Calu3 (cell line): Measurements from ENCODE around the gene RAI2. TPM values are rescaled to one million over a fixed set of nuclear protein-coding genes. Genes with fewer than 3 reads are reported as not detected.

Experiments used
- BruUV-seq: library from RNA; stranded (reverse); fragments of 400-500 nt; replicated peaks from 2 replicates; lab custom pipeline; 2021; lab: Mats Ljungman, UMichigan
- CTCF ChIA-PET: fragments of 300-600 bp; sonication (Branson Sonifier 250); formaldehyde crosslinking; loops from one replicate; lab custom pipeline; 2022; ENCODE audit warnings: antibody characterized with exemption; lab: Charles Lee
- DNase-seq: peaks from one replicate; pipeline ENCODE4 v3.0.0; 2022
- H3K27ac Mint-ChIP-seq: one replicate; pipeline ENCODE4 v1.8.0; 2022; ENCODE audit warnings: mixed read lengths; ENCODE audit not compliant: unreplicated experiment
- H3K27me3 Mint-ChIP-seq: one replicate; pipeline ENCODE4 v1.8.0; 2022; ENCODE audit warnings: mixed read lengths; ENCODE audit not compliant: unreplicated experiment
- H3K36me3 Mint-ChIP-seq: one replicate; pipeline ENCODE4 v1.8.0; 2022; ENCODE audit warnings: mild to moderate bottlenecking, moderate library complexity, mixed read lengths; ENCODE audit not compliant: insufficient read depth, unreplicated experiment
- H3K4me1 Mint-ChIP-seq: one replicate; pipeline ENCODE4 v1.8.0; 2022; ENCODE audit warnings: mild to moderate bottlenecking, low read depth, mixed read lengths; ENCODE audit not compliant: unreplicated experiment
- H3K4me3 Mint-ChIP-seq: one replicate; pipeline ENCODE4 v1.8.0; 2022; ENCODE audit warnings: mild to moderate bottlenecking, low read depth, moderate library complexity, mixed read lengths; ENCODE audit not compliant: unreplicated experiment
- H3K9me3 Mint-ChIP-seq: one replicate; pipeline ENCODE4 v1.8.0; 2022; ENCODE audit warnings: low read depth, mixed read lengths; ENCODE audit not compliant: unreplicated experiment
- CTCF ChIP-seq: fragments of 200-600 bp; IDR thresholded peaks from one replicate; pipeline ENCODE4 v1.8.0; 2022; ENCODE audit warnings: antibody characterized with exemption; ENCODE audit not compliant: unreplicated experiment
- intact Hi-C: fragments of 100-400 bp; cut with micrococcal nuclease; formaldehyde crosslinking; loops from one replicate; pipeline ENCODE4 v1.10.0; 2022; ENCODE audit not compliant: unreplicated experiment
- total RNA-seq: library from RNA; stranded (reverse); gene quantifications from 2 replicates; pipeline ENCODE4 v1.2.3, GENCODE V29; 2022

The RAI2 gene
- total RNA-seq, 1 experiment from 2014 or later: 0.33 TPM

- Mint-ChIP-seq H3K4me1 (no peaks in the 10 kb centered on the region), H3K27me3 (peaks cover 31% of the 10 kb centered on the region), H3K9me3 (peaks cover 4% of the 10 kb centered on the region), H3K4me3 (no peak overlapping the region), H3K27ac (no peak overlapping the region), H3K36me3 (no peaks in the 10 kb centered on the region)
- BruUV-seq: no TSS peak
- intact Hi-C loops: no loop called here
- TF ChIP-seq CTCF: no peak
- DNase-seq: no peak
- CTCF ChIA-PET: no interaction called here
Observed at GRCh38 chrX:17779434-17779833, 81.7 kb downstream of the RAI2 start.

- Mint-ChIP-seq H3K4me3 (no peak overlapping the region), H3K4me1 (no peaks in the 10 kb centered on the region), H3K27ac (no peak overlapping the region), H3K36me3 (no peaks in the 10 kb centered on the region), H3K27me3 (peaks cover 31% of the 10 kb centered on the region), H3K9me3 (peaks cover 4% of the 10 kb centered on the region)
- no TSS peak for BruUV-seq
- CTCF ChIA-PET: no interaction called here
- no peak for DNase-seq
- no peak for TF ChIP-seq CTCF
- intact Hi-C loops: no loop called here
Observed at GRCh38 chrX:17778997-17779396, 82.1 kb downstream of the RAI2 start.

DNA sequence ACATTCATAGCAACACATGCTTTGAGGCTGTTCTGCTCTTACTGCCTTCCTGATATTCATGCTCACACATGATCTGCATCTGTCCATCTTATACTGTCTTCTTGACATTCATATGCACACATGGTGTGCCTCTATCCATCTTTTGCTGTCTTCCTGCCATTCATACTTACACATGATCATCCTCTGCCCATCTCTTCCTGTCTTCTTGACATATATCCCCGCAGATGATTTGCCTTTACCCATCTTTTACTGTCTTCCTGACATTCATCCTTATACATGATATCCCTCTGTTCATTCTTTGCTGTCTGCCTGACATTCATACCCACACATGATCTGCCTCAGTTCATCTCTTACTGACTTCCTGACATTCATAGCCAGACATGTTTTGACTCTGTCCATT lies 87.0 kb downstream of the RAI2 start:
- Mint-ChIP-seq H3K36me3 (no peaks in the 10 kb centered on the region), H3K4me3 (no peak overlapping the region), H3K9me3 (no peaks in the 10 kb centered on the region), H3K27ac (no peak overlapping the region), H3K4me1 (no peaks in the 10 kb centered on the region), H3K27me3 (peaks cover 16% of the 10 kb centered on the region)
- intact Hi-C loops: no loop called here
- BruUV-seq: no TSS peak
- CTCF ChIA-PET: no interaction called here
- no peak for DNase-seq
- no peak for TF ChIP-seq CTCF

GRCh38 chrX:17773221-17773876 lies 87.7 kb downstream of the RAI2 start:
- Mint-ChIP-seq H3K27me3 (peaks cover 16% of the 10 kb centered on the region), H3K9me3 (no peaks in the 10 kb centered on the region), H3K27ac (no peak overlapping the region), H3K36me3 (no peaks in the 10 kb centered on the region), H3K4me3 (no peak overlapping the region), H3K4me1 (no peaks in the 10 kb centered on the region)
- TF ChIP-seq CTCF: no peak
- no TSS peak for BruUV-seq
- intact Hi-C loops: no loop called here
- CTCF ChIA-PET: no interaction called here
- DNase-seq: no peak
